GM21515 (cell line): Measurements from ENCODE around the gene ACAP3.

Experiments used
- ATAC-seq: cut with Tn5 transposase; IDR thresholded peaks from one replicate; pipeline ENCODE4 v1.9.1; 2021; ENCODE audit not compliant: unreplicated experiment

The ACAP3 gene

DNA sequence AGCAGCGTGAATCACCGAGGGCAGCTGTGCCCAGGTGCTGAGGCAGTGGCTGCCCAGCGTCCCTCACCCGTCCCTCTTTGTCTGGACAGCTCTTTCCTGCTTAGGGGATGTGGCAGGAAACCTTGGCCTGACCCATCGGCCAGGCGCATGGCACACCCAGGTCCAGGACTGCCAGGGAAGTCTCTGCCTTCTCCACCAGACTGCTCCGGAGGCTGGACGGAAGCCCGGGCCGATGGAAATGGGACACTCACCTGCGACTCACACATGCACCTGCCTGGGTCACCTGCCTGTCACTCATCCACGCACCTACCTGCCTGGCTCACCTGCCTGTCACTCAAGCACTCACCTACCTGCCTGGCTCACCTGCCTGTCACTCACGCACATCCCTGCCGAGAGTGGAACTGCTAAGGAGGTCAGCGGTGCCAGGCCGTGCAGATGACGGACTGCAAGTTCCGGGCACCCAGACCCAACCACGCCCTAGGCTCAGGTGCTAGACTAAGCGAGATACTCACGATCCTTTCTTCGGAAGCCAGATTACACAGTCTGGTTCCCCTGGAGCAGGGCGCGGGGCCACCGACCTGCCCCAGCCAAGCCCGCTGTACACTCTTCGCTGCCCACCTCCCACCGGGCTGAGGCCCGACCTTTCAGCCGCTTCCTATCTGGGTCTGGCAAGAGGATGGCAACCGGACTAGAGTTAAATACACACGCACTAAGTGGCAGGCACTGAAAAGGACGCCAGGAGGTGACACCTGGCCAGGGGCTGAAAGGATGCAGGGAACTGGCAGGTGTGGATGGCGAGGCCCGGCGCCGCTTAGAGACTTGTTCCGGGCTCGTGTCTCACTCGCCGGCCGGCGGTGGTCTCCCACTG is 35.2 kb downstream of the ACAP3 start:
- ATAC-seq: peak; percentile 10

DNA sequence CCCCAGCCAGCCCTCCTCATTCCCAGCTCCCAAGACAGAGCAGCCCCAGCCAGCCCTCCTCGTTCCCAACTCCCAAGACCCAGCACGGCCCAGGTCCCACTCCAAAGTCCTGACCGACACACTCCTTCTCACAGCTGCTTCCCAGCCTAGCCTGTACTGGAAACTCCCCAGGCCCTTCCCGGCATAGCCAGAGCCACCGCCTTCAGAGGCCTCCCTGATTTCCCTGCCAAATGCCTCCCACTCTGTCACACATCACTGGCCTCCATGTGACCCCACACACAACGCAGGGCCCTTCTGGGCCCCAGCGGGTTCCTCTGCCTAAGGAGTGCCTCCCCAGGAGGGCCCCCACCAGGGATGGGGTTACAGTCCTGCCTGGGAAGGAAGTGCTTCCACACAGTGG is 36.9 kb downstream of the ACAP3 start:
- ATAC-seq: no peak

DNA sequence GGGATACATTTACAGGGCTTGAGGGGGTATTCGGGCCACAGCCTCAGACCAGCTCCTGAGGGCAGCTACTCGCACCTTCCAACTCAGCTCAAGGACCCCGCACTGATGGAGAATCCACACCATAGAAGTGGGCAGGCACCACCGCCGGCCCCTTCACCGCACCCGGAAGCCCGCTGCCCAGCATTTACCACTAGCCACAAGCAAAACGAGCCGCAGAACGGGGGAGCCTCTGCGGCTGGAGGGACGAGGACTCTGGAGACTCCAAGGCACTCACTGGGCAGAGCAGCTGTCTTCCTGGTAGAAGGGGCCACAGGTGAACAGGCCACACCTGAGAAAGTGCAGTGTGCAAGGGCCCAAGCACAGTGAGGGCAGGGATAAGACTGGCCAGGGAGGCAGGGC is 39.4 kb downstream of the ACAP3 start:
- no peak for ATAC-seq

DNA sequence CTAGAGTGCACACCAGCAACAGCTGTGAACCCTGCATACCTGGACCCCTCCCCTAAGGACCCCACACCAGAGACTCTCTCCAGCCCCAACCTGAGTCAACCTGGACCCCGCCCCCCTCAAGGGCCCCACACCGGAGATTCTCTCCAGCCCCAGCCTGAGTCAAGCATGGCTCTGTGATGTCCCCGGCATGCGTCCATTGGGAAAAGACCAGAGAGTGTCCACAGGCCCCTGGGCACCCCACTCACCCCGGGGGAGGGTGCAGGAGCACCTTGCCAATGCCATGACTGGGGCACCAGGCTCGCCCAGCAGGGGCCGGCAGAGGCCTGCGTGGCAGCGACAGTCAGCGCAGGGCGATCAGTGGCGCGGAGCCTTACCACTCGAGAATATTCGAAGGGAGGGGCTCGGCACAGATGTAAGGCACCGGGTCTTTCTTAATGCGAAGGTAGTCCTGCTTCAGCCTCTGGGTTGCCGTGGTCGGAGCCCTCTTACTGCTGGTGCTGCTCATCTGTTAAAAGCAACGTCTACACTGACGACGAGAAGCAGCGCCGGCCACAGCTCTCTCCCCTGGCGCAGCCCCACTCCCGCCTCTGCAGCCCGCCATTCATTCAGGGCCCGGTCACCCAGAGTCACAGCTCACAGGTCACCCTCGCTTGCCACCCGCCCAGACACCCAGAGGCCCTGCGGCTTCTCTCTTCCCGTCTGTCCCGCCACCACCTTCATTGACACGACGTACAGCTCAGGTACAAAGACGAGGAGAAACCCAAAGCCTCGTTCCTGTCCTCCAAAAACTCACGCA is 40.0 kb downstream of the ACAP3 start:
- ATAC-seq: no peak

DNA sequence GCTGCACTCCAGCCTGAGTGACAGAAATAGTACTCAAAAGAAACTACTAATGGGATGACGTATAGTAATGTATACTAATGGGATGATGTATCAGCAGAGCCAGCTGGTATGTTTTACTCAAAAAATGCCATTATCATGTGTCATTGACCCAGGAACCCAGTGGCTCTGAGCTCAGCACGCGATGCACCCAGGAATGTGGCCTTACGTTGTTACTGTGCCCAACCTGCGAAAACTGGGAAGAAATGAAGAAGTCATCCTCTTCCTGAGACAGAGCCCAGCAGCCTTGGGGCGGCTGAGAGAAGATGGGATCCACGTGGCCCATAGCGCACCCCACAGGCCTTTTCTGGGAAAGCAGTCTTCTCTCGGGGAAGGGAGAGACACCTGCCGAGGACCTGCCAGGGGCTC is 42.9 kb downstream of the ACAP3 start:
- no peak for ATAC-seq

DNA sequence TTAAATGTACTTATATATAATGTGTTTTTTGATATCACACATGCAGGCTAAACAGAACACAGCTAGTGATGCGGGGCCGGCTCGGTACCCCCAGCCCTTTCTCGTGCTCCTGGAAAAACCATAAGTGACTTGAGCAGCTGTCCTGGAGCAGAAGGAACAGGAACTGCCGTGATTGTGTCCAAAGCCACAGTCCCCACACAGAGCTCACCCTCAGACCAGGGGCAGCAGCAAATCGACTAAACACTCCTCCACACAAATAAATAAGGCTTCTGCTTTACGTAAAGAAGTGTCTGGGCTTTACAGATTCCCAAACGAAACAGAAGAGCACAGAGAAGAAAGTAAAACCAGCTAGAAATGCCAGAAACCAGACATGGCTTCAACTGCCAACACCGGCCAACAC is 43.7 kb downstream of the ACAP3 start:
- ATAC-seq: no peak

DNA sequence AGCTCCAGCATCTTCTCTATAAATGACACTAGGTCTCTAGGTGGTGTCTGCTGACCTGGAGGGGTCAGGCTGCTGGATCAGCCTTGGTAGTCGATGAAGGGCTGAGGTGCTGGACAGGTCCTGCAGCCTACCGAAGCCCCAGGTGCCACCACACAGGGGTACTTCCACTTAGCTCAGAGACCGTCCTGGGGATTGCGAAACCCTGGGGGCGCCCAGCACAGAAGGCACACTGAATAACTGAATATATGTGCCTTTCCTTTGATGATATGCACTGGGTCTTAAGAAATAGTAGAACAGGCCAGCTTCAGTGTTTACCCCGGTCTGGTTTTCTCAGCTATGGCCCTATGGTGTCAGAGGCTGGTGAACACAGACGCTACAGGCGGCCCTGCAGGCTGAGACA is 45.0 kb downstream of the ACAP3 start:
- no peak for ATAC-seq

DNA sequence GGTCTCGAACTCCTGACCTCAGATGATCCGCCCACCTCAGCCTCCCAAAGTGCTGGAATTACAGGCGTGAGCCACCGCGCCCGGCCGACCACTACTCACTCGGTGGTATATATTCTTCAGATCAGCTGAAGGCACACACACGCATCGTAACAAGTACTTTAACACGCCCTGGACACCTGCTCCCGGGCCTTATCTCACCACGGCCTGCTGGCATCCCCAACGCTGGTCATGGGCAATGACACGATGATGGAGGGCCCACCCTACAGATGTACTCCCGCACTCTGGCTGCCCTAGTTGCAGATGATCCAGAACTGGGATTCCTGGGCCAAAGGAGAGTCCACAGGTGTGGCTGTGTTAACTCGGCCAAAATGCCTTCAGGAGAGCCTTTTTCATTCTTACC is 45.7 kb downstream of the ACAP3 start:
- no peak for ATAC-seq

DNA sequence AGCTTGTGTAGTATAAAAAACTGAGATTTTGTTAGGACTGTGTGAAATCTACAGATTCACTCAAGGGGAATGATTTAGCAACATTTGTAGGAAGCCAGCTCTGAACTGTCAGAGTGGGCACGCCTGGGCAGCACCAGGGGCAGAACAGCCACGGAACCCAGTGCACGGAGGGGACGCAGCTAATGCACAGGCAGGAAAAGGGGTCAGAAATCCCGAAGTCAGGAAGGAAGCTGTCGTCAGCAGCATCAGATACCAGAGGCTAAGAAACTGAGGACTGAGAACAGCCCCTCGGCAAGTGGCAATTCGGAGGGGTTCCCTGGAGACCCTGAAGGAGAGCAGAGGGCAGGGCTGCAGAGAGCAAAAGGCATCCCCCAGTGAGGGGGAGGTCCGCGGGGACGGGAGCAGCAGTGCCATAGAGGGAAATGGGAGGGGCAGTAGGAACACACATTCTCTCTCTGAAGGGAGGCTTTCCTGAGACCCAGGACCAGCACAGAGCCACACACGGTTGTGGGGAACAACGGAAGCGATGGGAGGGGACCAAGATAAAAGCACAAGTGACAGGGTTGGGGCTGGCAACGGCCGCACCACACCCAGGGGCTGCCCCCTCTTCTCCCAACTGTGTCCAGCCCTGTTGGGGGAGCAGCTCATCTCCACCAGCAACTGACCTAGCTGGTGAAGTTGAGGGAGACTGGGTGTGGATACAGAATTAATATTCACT is 46.7 kb downstream of the ACAP3 start:
- no peak for ATAC-seq

DNA sequence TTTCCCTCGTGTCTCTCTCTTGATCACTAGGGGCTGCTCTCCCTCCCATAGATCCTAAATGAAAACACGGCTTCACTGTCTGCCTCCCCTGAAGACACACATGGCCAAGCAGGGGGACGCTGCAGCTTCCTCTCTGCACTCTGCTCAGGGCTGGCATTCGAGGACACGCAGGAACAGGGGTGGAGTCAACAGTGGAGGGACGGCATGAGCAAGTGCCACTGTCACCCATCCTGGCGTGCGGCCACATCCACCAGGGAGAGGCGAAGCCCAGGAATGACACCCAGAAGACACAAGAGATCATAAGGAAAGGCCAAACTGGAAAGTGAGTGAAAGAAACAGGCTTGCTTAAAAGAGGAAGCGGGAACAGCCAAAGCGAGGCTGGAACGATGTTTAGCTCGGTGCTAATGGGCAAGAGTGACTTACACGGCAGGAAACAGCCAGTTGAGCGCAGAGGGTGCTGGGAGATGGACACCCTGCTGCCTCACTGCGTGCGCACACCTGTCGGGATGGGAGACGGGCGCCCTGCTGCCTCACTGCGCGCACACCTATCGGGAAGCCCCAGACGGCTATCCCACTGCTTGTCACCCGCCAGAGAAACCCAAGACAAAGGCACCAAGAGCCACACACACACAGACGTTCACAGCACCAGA is 47.7 kb downstream of the ACAP3 start:
- ATAC-seq: no peak

DNA sequence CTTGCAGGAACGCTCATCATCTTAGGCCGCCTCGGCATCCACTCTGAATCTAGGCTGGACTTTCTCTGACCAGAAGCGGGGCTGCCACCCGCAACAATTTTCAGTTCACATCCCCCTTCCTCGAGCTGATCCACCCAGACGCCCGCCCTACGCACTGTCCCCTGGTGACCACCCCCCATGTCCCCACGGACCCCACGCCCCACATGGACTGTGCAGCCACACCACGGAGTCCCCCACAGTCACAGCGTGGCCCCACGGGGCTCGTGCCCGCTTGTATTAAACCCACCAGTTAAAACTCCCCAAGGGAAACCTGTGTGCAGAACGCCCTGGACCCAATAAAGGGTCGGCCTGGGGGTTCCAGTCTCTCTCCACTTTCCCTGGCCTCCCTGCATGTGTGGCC is 48.2 kb downstream of the ACAP3 start:
- no peak for ATAC-seq

DNA sequence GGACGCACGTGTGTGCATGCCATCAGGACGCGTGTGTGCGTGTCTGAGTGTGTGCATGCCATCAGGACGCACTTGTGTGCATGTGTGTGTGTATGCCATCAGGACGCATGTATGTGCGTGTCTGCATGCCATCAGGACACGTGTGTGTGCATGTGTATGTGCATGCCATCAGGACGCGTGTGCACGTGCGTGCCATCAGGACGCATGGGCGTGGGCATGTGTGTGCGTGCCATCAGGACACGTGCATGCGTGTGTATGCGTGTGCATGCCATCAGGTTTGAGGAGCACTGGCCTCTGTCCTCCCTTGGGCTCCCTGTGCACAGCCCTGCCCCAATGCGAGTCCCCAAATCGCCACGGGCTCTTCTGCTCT is 48.6 kb downstream of the ACAP3 start:
- no peak for ATAC-seq

DNA sequence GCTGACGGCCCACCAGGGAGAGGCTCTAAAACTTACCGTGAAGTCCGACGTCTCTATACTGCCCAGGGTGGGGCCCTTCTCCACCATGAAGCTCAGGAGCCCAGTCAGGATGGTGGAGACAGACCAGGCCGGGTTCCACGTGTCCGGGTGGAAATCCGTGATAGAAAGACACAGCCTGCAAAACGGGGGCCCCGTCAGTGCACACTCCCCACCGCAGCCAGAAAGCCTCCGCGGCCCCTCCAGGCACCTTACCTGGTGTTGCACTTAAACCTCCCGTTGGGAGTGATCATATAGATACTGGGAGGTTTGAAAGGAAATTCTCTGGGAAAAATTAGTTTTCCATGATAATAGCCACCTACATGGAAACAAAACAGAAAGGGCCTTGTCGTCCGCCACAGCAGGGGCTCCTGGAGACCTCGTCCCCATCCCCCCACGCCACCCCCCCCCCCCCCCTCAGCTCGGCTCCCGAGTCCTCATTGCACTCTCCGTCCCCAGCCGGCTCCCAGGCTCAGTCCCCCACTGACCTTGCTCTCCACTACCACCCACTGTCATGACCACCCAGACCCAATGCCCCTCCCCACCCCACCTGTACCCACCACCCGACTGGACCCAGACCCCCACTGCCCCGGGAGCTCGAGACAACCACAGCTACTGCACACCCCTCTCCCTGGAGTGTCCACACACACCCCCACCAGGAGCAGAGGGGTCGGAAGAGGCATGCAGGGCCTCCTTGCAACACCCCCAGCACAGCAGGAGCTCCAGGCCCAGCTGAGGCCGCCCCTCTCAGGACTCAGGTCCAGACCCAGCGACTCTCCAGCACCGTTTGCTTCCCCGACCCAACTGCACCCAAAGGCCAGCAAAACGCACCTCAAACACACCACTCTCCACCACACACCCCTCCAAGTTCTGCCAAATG is 50.5 kb downstream of the ACAP3 start:
- no peak for ATAC-seq

DNA sequence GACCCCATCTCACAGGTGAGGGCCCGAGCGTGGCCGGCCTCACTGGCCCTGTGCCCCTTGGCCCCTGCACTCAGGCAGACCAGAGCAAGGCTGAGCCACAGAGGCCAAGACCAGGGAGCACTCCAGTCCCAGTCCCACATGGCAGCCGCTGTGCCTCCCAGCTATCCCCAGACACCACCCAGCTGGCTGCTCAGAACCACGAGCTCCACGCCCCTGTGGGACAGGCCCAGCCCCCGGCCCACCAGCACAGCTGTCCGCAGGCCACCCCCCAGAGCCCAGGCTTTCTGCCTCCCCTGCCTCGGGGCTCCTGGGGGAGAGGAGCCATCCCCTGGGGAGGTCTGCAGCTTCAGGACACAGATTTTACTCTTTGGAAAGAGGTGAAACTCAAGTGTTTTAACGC is 52.1 kb downstream of the ACAP3 start:
- no peak for ATAC-seq

DNA sequence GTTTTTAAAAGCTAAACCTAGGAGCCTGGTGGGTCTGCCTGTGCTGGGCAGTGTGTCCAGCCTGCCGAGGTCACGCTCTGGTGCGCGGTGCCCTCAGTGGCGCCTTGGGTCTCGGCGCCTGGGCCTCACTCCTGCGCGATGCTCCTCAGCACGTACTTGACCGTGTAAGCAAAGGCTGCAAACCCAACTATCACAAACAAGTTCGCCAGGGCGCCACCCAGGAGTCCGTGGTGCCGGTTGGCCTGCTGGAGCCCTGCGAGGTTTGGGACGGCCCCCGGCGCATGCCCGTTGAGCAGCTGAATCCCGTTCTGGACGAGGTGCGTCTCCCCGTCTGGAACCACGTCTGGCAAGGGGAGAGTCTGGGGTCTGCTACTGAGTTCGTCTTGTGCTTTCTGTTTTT is 52.7 kb downstream of the ACAP3 start:
- ATAC-seq: no peak

DNA sequence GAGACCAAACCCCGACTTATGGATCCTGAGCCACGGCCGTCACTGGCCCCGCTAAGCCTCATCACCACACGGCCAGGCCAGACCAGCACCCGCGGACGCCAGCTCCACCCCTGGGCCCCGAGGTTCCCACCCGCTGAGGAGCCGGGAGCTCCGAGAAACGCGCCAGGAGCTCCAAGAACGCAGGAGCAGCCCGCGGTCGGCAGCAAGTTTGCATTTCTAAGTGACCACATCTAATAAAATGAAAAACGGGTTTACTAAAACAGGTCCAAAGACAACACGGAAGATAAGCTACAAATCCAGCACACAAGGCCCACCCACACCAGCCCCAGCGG is 53.1 kb downstream of the ACAP3 start:
- ATAC-seq: no peak

DNA sequence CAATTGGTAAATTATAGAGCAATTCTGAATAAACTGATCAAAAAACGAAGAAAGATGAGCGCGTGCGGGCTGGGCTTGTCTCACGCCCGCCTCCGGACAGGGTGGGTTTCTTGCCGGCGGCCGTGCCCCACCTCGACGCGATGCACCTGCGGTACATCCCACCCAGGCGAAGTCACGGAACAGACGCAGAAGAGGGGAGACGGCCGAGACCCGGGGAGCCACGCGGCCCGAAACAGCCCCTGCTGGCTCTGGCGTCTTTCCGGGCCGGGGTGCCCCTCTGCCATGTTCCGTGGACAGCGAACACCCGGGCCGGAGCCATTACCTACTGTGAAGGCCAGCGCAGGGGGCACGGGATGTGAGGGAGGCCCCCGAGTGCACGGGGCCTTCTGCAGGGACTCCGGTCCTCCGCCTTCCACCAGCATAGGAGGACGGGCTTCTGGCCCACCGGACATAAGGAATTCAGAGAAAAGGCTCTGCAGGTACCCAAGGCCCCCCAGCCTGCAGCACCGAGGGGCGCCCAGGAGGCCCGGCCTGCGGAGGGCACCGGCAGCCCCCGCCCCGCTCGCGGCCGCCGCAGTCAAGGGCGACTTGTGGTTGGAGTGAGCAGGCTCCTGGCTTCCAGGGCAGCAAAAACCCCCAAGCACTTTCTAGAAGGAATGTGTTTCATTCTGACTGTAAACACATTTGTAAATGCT is 53.6 kb downstream of the ACAP3 start:
- no peak for ATAC-seq

DNA sequence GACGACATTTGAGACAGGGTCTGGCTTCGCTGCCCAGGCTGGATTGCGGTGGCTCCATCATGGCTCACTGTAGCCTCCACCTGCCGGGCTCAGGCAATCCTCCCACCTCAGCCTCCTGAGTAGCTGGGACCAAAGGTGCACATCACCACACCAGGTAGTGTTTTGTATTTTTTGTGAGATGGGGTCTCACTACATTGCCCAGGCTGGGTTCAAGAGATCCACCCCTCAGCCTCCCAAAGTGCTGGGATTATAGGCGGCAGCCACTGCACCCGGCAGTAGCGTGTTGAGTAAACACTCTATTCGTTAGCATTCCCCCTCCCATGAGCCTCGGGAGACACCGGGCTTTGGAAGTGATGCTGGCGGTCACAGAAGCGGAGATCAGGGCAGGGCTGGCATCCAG is 54.4 kb downstream of the ACAP3 start:
- no peak for ATAC-seq

DNA sequence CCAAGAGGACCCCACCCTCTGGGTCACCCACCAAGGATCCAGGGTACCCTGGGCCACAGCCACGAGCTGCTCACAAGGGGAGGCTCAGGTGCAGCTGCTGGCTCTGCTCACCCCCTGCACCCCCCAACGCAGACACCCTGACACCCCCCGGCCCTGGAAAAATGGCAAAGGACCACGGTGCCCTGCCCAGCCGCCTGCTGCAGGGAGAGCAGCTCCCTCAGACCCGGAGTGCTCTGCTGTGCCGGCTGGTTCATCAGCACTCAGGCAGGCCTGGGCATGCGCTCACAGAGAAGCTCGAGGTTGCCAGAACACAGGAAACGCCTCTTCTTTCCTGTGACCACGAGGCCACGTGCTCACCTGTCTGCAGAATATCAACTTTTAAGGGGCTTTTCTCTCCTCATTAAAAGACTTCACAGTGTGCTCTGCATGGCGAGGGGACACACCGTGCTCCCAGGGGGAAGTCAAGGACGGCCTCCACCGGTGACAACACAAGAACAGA is 56.9 kb downstream of the ACAP3 start:
- no peak for ATAC-seq
